HCT116 (cell line): ENCODE results near the gene MGST2. TPM values are rescaled to one million over a fixed set of nuclear protein-coding genes. Genes with fewer than 3 reads are reported as not detected.

ENCODE experiments used
- ATAC-seq: fragments of 200-7000 bp; cut with Tn5 transposase; 2 replicates; pipeline ENCODE4 v1.9.1; 2020; ENCODE audit warnings: mild to moderate bottlenecking, moderate library complexity
- BruUV-seq: library from RNA; stranded (reverse); fragments of 400-500 nt; replicated peaks from 2 replicates; lab custom pipeline; 2021; lab: Mats Ljungman, UMichigan
- CTCF ChIA-PET: fragments of 300-600 bp; sonication (Branson Sonifier 250); formaldehyde crosslinking; loops from one replicate; lab custom pipeline; 2021; ENCODE audit warnings: antibody characterized with exemption; lab: Charles Lee
- POLR2A ChIA-PET: fragments of 300-600, 350-600 bp; sonication (Branson Sonifier 250); formaldehyde crosslinking; loops from one replicate; lab custom pipeline; 2021; ENCODE audit warnings: antibody characterized with exemption; lab: Charles Lee
- RAD21 ChIA-PET, 2 experiments: fragments of 300-600 bp; sonication (Branson Sonifier 250); formaldehyde crosslinking; loops; one replicate each; lab custom pipeline; 2023; ENCODE audit warnings: low total read pairs in 2 of 2; ENCODE audit not compliant: uncharacterized antibody in 2 of 2, unreplicated experiment in 2 of 2, low non-redundant PET in 1 of 2; lab: Charles Lee
- DNase-seq: peaks from one replicate; pipeline ENCODE4 v3.0.0-alpha.2; 2010; ENCODE audit warnings: low read depth, low spot score
- H2AFZ ChIP-seq: fragments of 200-600 bp; shearing (Covaris generic), sonication (generic); 2 replicates; pipeline ENCODE4 v1.6.1; 2017; ENCODE audit warnings: low read depth, mixed run types, mixed read lengths, antibody characterized with exemption, low read length; ENCODE audit not compliant: poor library complexity, severe bottlenecking
- H3K27ac ChIP-seq: 2 replicates; pipeline ENCODE4 v1.5.1; 2012; ENCODE audit warnings: low read depth, low read length
- H3K27me3 ChIP-seq: fragments of 200-600 bp; sonication (generic); 2 replicates; pipeline ENCODE4 v1.6.1; 2016; ENCODE audit warnings: mixed run types, low read length, mixed read lengths; ENCODE audit not compliant: insufficient read depth
- H3K36me3 ChIP-seq, 2 experiments: fragments of 200-500 bp in 1 of 2; fragments of 200-600 bp in 1 of 2; sonication (Bioruptor generic) in 1 of 2; sonication (generic) in 1 of 2; 2 replicates each; pipeline versions ENCODE4 v1.5.1 to v1.6.1; 2014 to 2016; ENCODE audit warnings: low read length in 2 of 2, inconsistent platforms in 1 of 2, mixed read lengths in 1 of 2, mixed run types in 1 of 2; ENCODE audit not compliant: insufficient read depth in 2 of 2, control insufficient read depth in 1 of 2
- H3K4me1 ChIP-seq, 2 experiments: fragments of 200-600 bp in 1 of 2; sonication (generic) in 1 of 2; 2 replicates each; pipeline versions ENCODE4 v1.5.1 to v1.6.1; 2012 to 2017; ENCODE audit warnings: low read length in 2 of 2, inconsistent platforms in 1 of 2, mild to moderate bottlenecking in 1 of 2, mixed read lengths in 1 of 2, mixed run types in 1 of 2, moderate library complexity in 1 of 2; ENCODE audit not compliant: insufficient read depth in 2 of 2, control insufficient read depth in 1 of 2
- H3K4me2 ChIP-seq: fragments of 200-600 bp; sonication (generic); 2 replicates; pipeline ENCODE4 v1.6.1; 2017; ENCODE audit warnings: mixed run types, low read length, mixed read lengths
- H3K4me3 ChIP-seq, 2 experiments: fragments of 200-600 bp in 1 of 2; sonication (generic) in 1 of 2; replicated peaks in 1 of 2; 2 replicates each; pipeline ENCODE4 v1.5.1; 2011 to 2016; ENCODE audit warnings: low read length in 2 of 2, control low read depth in 1 of 2, low read depth in 1 of 2, mild to moderate bottlenecking in 1 of 2, mixed read lengths in 1 of 2, mixed run types in 1 of 2
- H3K79me2 ChIP-seq: fragments of 200-600 bp; sonication (generic); 2 replicates; pipeline ENCODE4 v1.6.1; 2017; ENCODE audit warnings: mild to moderate bottlenecking, mixed run types, low read length, moderate library complexity, mixed read lengths; ENCODE audit not compliant: insufficient read depth
- H3K9ac ChIP-seq: fragments of 200-600 bp; sonication (generic); 2 replicates; pipeline ENCODE4 v1.6.1; 2016; ENCODE audit warnings: low read length, mixed read lengths
- H3K9me2 ChIP-seq: fragments of 200-600 bp; sonication (generic), shearing (Covaris generic); 2 replicates; pipeline ENCODE4 v1.6.1; 2017; ENCODE audit warnings: mixed run types, mild to moderate bottlenecking, moderate library complexity; ENCODE audit not compliant: insufficient read depth
- H3K9me3 ChIP-seq, 2 experiments: fragments of 200-500 bp in 1 of 2; fragments of 200-600 bp in 1 of 2; sonication (Bioruptor generic) in 1 of 2; sonication (generic) in 1 of 2; 2 replicates each; pipeline ENCODE4 v1.6.1; 2014 to 2017; ENCODE audit warnings: low read length in 2 of 2, mixed read lengths in 2 of 2, inconsistent platforms in 1 of 2, low read depth in 1 of 2, mild to moderate bottlenecking in 1 of 2, mixed run types in 1 of 2, moderate library complexity in 1 of 2; ENCODE audit not compliant: control insufficient read depth in 1 of 2, insufficient read depth in 1 of 2
- H4K20me1 ChIP-seq: fragments of 200-600 bp; sonication (generic), shearing (Covaris generic); 2 replicates; pipeline ENCODE4 v1.6.1; 2017; ENCODE audit warnings: mixed run types, mild to moderate bottlenecking, moderate library complexity; ENCODE audit not compliant: insufficient read depth
- CBX3 ChIP-seq: IDR thresholded peaks from 2 replicates; pipeline ENCODE4 v1.6.1; 2012; ENCODE audit warnings: low read depth
- CEBPB ChIP-seq: IDR thresholded peaks from 2 replicates; pipeline ENCODE4 v1.6.1; 2012; ENCODE audit warnings: low read depth
- ELF1 ChIP-seq: IDR thresholded peaks from 2 replicates; pipeline ENCODE4 v1.6.1; 2012; ENCODE audit warnings: low read depth, borderline replicate concordance
- EZH2 ChIP-seq: fragments of 200-600 bp; sonication (generic); IDR thresholded peaks from 2 replicates; pipeline ENCODE4 v1.6.1; 2017; ENCODE audit warnings: antibody characterized with exemption, mixed run types
- EZH2phosphoT487 ChIP-seq: fragments of 200-600 bp; IDR thresholded peaks from 2 replicates; pipeline ENCODE4 v1.6.1; 2018; ENCODE audit warnings: antibody characterized with exemption, borderline replicate concordance
- FOSL1 ChIP-seq: IDR thresholded peaks from 2 replicates; pipeline ENCODE4 v1.6.1; 2012; ENCODE audit warnings: low read depth
- JUND ChIP-seq: IDR thresholded peaks from 2 replicates; pipeline ENCODE4 v1.6.1; 2012
- POLR2A ChIP-seq: IDR thresholded peaks from 2 replicates; pipeline ENCODE4 v1.7.0; 2011; ENCODE audit warnings: borderline replicate concordance; ENCODE audit not compliant: insufficient read depth, insufficient read length; ENCODE audit errors: extremely low read depth
- POLR2AphosphoS5 ChIP-seq: IDR thresholded peaks from 2 replicates; pipeline ENCODE4 v1.6.1; 2011; ENCODE audit warnings: mild to moderate bottlenecking, low read depth, low read length, moderate library complexity
- SP1 ChIP-seq: IDR thresholded peaks from 2 replicates; pipeline ENCODE4 v1.6.1; 2012; ENCODE audit warnings: low read depth
- SRF ChIP-seq: IDR thresholded peaks from 2 replicates; pipeline ENCODE4 v1.6.1; 2012; ENCODE audit warnings: low read depth
- TCF7L2 ChIP-seq: IDR thresholded peaks from 2 replicates; pipeline ENCODE4 v1.7.0; 2011; ENCODE audit warnings: borderline replicate concordance, inconsistent platforms; ENCODE audit not compliant: insufficient read depth, insufficient read length; ENCODE audit errors: extremely low read depth
- ZBTB33 ChIP-seq: IDR thresholded peaks from 2 replicates; pipeline ENCODE4 v1.6.1; 2011; ENCODE audit warnings: mild to moderate bottlenecking, low read length, moderate library complexity; ENCODE audit not compliant: insufficient replicate concordance; ENCODE audit errors: extremely low read depth
- ZFX ChIP-seq: fragments of 450-650 bp; IDR thresholded peaks from 2 replicates; pipeline ENCODE4 v1.6.1; 2017
- ZNF274 ChIP-seq: fragments of 200-500 bp; sonication (Bioruptor generic); IDR thresholded peaks from 2 replicates; pipeline ENCODE4 v1.6.1; 2014; ENCODE audit warnings: mild to moderate bottlenecking, low read depth, low read length, inconsistent platforms
- intact Hi-C: fragments of 100-400 bp; cut with micrococcal nuclease; formaldehyde crosslinking; loops from 2 replicates; pipeline ENCODE4 v1.10.0; 2022
- total RNA-seq: library from RNA; stranded (reverse); gene quantifications from one replicate; pipeline ENCODE4 v1.2.1, GENCODE V29; 2021; ENCODE audit not compliant: unreplicated experiment
- TF ChIP-seq, protein P1 (sequence below): IDR thresholded peaks from 2 replicates; pipeline ENCODE4 v1.6.1; 2012
- TF ChIP-seq, protein P2 (sequence below): IDR thresholded peaks from 2 replicates; pipeline ENCODE4 v1.6.1; 2012; ENCODE audit warnings: low read depth

MGST2 gene
- total RNA-seq, 1 experiment from 2014 or later: 24.3 TPM

DNA sequence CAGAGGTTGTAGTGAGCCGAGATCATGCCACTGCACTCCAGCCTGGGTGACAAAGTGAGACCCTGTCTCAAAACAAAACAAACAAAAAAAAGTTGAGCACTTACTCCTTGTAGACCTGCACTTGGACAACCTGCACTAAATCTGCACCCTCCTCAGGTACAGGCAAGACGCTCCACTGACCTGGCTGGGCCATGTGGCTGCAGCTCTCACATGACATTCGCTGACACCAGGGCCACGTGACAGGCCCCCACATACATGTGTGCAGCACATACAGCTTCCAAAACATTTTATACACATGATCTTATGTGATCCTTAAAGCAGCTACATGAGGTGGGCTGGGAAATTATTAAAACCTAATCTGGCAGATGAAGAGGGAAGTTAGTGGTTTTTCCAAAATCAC, 62.5 kb downstream of the MGST2 start:
- TF ChIP-seq POLR2AphosphoS5: no peak
- TF ChIP-seq TCF7L2: no peak
- no peak for TF ChIP-seq SRF
- no peak for TF ChIP-seq EZH2
- TF ChIP-seq JUND: no peak
- TF ChIP-seq, protein P1, sequence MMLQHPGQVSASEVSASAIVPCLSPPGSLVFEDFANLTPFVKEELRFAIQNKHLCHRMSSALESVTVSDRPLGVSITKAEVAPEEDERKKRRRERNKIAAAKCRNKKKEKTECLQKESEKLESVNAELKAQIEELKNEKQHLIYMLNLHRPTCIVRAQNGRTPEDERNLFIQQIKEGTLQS: no peak
- TF ChIP-seq FOSL1: no peak
- no peak for TF ChIP-seq CEBPB
- TF ChIP-seq POLR2A: no peak
- TF ChIP-seq ZBTB33: no peak
- no peak for TF ChIP-seq ZNF274
- TF ChIP-seq SP1: no peak
- TF ChIP-seq ELF1: no peak
- no peak for TF ChIP-seq EZH2phosphoT487
- no peak for TF ChIP-seq CBX3
- TF ChIP-seq, protein P2, sequence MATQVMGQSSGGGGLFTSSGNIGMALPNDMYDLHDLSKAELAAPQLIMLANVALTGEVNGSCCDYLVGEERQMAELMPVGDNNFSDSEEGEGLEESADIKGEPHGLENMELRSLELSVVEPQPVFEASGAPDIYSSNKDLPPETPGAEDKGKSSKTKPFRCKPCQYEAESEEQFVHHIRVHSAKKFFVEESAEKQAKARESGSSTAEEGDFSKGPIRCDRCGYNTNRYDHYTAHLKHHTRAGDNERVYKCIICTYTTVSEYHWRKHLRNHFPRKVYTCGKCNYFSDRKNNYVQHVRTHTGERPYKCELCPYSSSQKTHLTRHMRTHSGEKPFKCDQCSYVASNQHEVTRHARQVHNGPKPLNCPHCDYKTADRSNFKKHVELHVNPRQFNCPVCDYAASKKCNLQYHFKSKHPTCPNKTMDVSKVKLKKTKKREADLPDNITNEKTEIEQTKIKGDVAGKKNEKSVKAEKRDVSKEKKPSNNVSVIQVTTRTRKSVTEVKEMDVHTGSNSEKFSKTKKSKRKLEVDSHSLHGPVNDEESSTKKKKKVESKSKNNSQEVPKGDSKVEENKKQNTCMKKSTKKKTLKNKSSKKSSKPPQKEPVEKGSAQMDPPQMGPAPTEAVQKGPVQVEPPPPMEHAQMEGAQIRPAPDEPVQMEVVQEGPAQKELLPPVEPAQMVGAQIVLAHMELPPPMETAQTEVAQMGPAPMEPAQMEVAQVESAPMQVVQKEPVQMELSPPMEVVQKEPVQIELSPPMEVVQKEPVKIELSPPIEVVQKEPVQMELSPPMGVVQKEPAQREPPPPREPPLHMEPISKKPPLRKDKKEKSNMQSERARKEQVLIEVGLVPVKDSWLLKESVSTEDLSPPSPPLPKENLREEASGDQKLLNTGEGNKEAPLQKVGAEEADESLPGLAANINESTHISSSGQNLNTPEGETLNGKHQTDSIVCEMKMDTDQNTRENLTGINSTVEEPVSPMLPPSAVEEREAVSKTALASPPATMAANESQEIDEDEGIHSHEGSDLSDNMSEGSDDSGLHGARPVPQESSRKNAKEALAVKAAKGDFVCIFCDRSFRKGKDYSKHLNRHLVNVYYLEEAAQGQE: no peak
- no peak for TF ChIP-seq ZFX
- TF ChIP-seq, all 23 proteins: peak for 0
- H3K79me2 ChIP-seq: no peaks in the 10 kb centered on the region
- H3K27ac ChIP-seq: no peak overlapping the region
- H4K20me1 ChIP-seq: no peaks in the 10 kb centered on the region
- intact Hi-C loops: no loop called here
- POLR2A ChIA-PET: no interaction called here
- no peak overlapping the region for H2AFZ ChIP-seq
- no TSS peak for BruUV-seq
- no peaks in the 10 kb centered on the region for H3K9me3 ChIP-seq
- RAD21 ChIA-PET: no interaction called here
- H3K4me1 ChIP-seq: no peaks in the 10 kb centered on the region
- H3K27me3 ChIP-seq: no peaks in the 10 kb centered on the region
- H3K9me2 ChIP-seq: no peaks in the 10 kb centered on the region
- H3K36me3 ChIP-seq: no peaks in the 10 kb centered on the region
- no peak overlapping the region for H3K4me2 ChIP-seq
- ATAC-seq (no peak), DNase-seq (no peak)
- CTCF ChIA-PET: no interaction called here
- H3K4me3 ChIP-seq: no peak overlapping the region
- H3K9ac ChIP-seq: no peak overlapping the region
